ENCODE results near the gene FEZF1. TPM values are rescaled to one million over a fixed set of nuclear protein-coding genes. Genes with fewer than 3 reads are reported as not detected.

The FEZF1 gene
- total and polyA plus RNA-seq, 8 donors = not detected

GRCh38 chr7:122257056-122257455 is 47.5 kb downstream of the FEZF1 start:
- Histone ChIP-seq H3K4me3 (no peak overlapping the region), H3K27me3 (no peaks in the 10 kb centered on the region), H3K36me3 (no peaks in the 10 kb centered on the region), H3K9me3 (no peaks in the 10 kb centered on the region), H3K27ac (no peak overlapping the region), H3K4me1 (no peaks in the 10 kb centered on the region)
- 67 to 87% (median 78%) methylated on average over 1 of the region's 1 CpG for WGBS, 5 donors
- TF ChIP-seq POLR2AphosphoS5 (IDR thresholded peaks at IDR 0.05) (no peak), POLR2A (IDR thresholded peaks at IDR 0.05) (no peak), EP300 (IDR thresholded peaks at IDR 0.05) (no peak), CTCF (IDR thresholded peaks at IDR 0.05) (no peak)
- no peak for DNase-seq
- intact Hi-C loops (cut with DNase I; ENCODE audit: low total_unique reads) = no loop called here

DNA sequence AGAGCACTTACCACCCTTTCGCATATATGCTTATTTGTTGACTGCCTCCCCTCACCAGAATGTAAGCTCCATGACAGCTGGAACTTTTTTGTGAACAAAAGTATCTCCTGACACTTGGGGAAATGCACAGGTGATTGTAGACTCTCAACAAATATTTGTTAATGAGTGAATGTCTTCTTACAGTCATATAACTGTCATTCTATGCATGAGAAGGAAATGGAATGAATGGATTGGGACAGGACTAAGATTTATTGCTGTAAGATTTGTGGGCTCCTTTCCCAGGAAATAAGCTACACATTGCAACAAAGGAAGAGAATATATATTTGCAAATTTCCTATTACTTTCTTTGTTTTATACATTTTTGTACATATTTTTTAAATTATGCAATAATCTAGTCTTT is 48.5 kb downstream of the FEZF1 start:
- 69 to 83% (median 73%) methylated on average over 1 of the region's 1 CpG for WGBS, 5 donors
- TF ChIP-seq POLR2AphosphoS5 (IDR thresholded peaks at IDR 0.05) = no peak
- TF ChIP-seq CTCF (IDR thresholded peaks at IDR 0.05) = no peak
- no peak for TF ChIP-seq POLR2A (IDR thresholded peaks at IDR 0.05)
- H3K27me3 ChIP-seq = no peaks in the 10 kb centered on the region

DNA sequence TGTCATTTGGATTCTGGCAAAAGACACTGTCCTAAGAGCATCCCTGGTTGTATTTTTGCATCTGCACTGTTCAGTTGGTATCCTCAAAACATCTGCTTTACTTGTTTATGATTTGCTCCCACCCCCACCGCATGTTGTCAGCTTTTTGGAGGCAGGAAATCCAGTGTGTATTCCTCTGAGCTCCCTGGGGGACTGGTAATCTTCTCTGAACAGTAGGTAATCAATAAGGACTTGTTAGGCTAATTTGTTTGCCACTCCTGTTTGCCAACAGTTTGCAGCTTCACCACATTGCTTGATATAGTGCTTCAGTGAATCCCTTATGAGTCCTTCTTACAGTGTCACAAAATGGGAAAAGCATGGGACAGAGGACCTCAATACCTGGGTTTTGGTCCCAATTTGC is 49.1 kb downstream of the FEZF1 start:
- Histone ChIP-seq H3K4me3 (no peak overlapping the region), H3K27ac (no peak overlapping the region), H3K27me3 (no peaks in the 10 kb centered on the region), H3K4me1 (no peaks in the 10 kb centered on the region), H3K9me3 (no peaks in the 10 kb centered on the region), H3K36me3 (no peaks in the 10 kb centered on the region)
- intact Hi-C loops (cut with DNase I; ENCODE audit: low total_unique reads) = no loop called here
- TF ChIP-seq POLR2AphosphoS5 (IDR thresholded peaks at IDR 0.05) (no peak), EP300 (IDR thresholded peaks at IDR 0.05) (no peak)
- 4 to 25% (median 20%) methylated on average over 1 of the region's 1 CpG for WGBS, 5 donors
- no peak for DNase-seq

More for the DNA sequence above, 48.5 kb downstream of the FEZF1 start:
- no peak for DNase-seq
- no peaks in the 10 kb centered on the region for H3K36me3 ChIP-seq
- no peaks in the 10 kb centered on the region for H3K9me3 ChIP-seq
- intact Hi-C loops (cut with DNase I; ENCODE audit: low total_unique reads) = no loop called here
- H3K4me1 ChIP-seq = no peaks in the 10 kb centered on the region
- H3K27ac ChIP-seq = no peak overlapping the region
- no peak overlapping the region for H3K4me3 ChIP-seq

Other genes starting within 250 kb of the FEZF1 start
- gene AASS, start 160.5 kb downstream of the FEZF1 start, total RNA-seq = 100 to 1,000 TPM in 1 of 5 donors, 10 to 100 TPM in 3, 1 to 10 TPM in 1; 6.1 to 106 (median 25.1) TPM
- 1 to 10 TPM; 1.8 to 8.0 (median 2.0) TPM for gene AASS, start 160.5 kb downstream of the FEZF1 start, polyA plus RNA-seq

All from stomach (tissue), 9 donors.